ENCODE measurements around the gene MGLL.

DNA sequence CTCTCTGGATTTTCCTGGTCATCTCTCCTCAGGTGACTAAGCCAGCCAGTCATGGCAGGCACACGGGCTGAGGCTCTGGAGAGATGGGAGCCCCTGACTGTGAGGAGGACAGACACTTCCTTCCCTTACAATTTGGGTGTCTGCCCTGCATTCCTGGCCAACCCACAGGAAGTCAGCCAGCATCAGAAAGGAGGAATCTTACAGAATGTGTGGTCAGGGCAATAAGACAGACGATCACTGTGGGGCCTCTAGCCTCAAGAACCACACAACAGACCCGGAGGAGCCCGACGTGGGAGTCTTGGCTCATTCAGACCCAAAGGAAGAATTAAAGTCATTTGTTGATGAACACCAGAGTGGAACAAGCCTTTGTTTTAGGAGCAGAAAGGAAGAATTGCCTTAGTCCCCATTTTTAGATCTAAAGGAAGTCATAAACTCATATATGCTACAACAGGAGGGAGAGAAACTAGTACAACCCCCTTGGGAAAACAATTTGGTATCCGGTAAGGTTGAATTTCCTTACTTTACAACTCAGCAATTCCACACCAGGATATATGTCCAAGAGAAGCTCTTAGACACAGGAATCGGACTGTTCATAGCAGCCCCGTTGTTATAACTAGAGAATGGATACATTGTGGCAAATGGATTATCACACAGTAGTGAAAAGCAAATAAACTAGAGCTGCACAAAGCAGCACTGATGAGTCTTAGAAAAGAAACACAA is 87.4 kb downstream of the MGLL start:
- TF ChIP-seq, protein P1, sequence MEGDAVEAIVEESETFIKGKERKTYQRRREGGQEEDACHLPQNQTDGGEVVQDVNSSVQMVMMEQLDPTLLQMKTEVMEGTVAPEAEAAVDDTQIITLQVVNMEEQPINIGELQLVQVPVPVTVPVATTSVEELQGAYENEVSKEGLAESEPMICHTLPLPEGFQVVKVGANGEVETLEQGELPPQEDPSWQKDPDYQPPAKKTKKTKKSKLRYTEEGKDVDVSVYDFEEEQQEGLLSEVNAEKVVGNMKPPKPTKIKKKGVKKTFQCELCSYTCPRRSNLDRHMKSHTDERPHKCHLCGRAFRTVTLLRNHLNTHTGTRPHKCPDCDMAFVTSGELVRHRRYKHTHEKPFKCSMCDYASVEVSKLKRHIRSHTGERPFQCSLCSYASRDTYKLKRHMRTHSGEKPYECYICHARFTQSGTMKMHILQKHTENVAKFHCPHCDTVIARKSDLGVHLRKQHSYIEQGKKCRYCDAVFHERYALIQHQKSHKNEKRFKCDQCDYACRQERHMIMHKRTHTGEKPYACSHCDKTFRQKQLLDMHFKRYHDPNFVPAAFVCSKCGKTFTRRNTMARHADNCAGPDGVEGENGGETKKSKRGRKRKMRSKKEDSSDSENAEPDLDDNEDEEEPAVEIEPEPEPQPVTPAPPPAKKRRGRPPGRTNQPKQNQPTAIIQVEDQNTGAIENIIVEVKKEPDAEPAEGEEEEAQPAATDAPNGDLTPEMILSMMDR (conservative IDR thresholded peaks at IDR 0.05 in 1 of 2, IDR thresholded peaks at IDR 0.05 in 1 of 2; ENCODE audit: extremely low read depth in 1 of 2, insufficient read depth in 1 of 2, low read depth in 1 of 2, low read length in 2 of 2): no peak
- TF ChIP-seq EZH2 (IDR thresholded peaks at IDR 0.05; ENCODE audit: borderline replicate concordance, low read length): no peak
